MCF 10A (cell line): ENCODE results near the gene BUB3. TPM values are rescaled to one million over a fixed set of nuclear protein-coding genes. Genes with fewer than 3 reads are reported as not detected.
"Not testable (repeated sequence)": the region's sequence is repeated elsewhere in the genome, so short reads cannot be mapped to it uniquely, and the experiment has no call there.

Source experiments
- BruUV-seq: library from RNA; stranded (reverse); fragments of 400-500 nt; replicated peaks from 2 replicates; lab custom pipeline; 2021; lab: Mats Ljungman, UMichigan
- CTCF ChIA-PET: fragments of 300-600 bp; sonication (Branson Sonifier 250); formaldehyde crosslinking; extraction: SDS; loops from one replicate; lab custom pipeline; 2021; ENCODE audit warnings: antibody characterized with exemption, inconsistent platforms; lab: Yijun Ruan, JAX
- POLR2A ChIA-PET: fragments of 300-600, 350-650 bp; sonication (Branson Sonifier 250); formaldehyde crosslinking; extraction: SDS; loops from one replicate; lab custom pipeline; 2020; ENCODE audit warnings: antibody characterized with exemption, inconsistent platforms; lab: Yijun Ruan, JAX
- DNase-seq: peaks from one replicate; pipeline ENCODE4 v3.0.0-alpha.2; 2018; ENCODE audit not compliant: unreplicated experiment
- H3K27ac Mint-ChIP-seq: one replicate; pipeline ENCODE4 v1.8.0; 2022; ENCODE audit warnings: mild to moderate bottlenecking, low read depth, mixed read lengths; ENCODE audit not compliant: unreplicated experiment
- H3K27me3 Mint-ChIP-seq: one replicate; pipeline ENCODE4 v1.8.0; 2022; ENCODE audit warnings: mixed read lengths; ENCODE audit not compliant: insufficient read depth, unreplicated experiment
- H3K36me3 Mint-ChIP-seq: one replicate; pipeline ENCODE4 v1.8.0; 2022; ENCODE audit warnings: mild to moderate bottlenecking, moderate library complexity, mixed read lengths; ENCODE audit not compliant: insufficient read depth, unreplicated experiment
- H3K4me1 Mint-ChIP-seq: one replicate; pipeline ENCODE4 v1.8.0; 2022; ENCODE audit warnings: mixed read lengths; ENCODE audit not compliant: insufficient read depth, unreplicated experiment
- H3K4me3 Mint-ChIP-seq: one replicate; pipeline ENCODE4 v1.8.0; 2022; ENCODE audit warnings: mild to moderate bottlenecking, moderate library complexity, mixed read lengths; ENCODE audit not compliant: unreplicated experiment
- H3K9me3 Mint-ChIP-seq: one replicate; pipeline ENCODE4 v1.8.0; 2022; ENCODE audit warnings: mixed read lengths; ENCODE audit not compliant: unreplicated experiment
- intact Hi-C: fragments of 100-400 bp; cut with micrococcal nuclease; formaldehyde crosslinking; loops from 2 replicates; pipeline ENCODE4 v1.14.1; 2022
- total RNA-seq: library from RNA; stranded (reverse); gene quantifications from 2 replicates; pipeline ENCODE4 v1.2.3, GENCODE V29; 2022
- TF ChIP-seq, protein P1 (sequence below): fragments of 200-600 bp; IDR thresholded peaks from one replicate; pipeline ENCODE4 v1.8.0; 2022; ENCODE audit warnings: antibody characterized with exemption, mild to moderate bottlenecking; ENCODE audit not compliant: unreplicated experiment

Gene BUB3
- total RNA-seq, 1 experiment from 2014 or later: 197 TPM

DNA sequence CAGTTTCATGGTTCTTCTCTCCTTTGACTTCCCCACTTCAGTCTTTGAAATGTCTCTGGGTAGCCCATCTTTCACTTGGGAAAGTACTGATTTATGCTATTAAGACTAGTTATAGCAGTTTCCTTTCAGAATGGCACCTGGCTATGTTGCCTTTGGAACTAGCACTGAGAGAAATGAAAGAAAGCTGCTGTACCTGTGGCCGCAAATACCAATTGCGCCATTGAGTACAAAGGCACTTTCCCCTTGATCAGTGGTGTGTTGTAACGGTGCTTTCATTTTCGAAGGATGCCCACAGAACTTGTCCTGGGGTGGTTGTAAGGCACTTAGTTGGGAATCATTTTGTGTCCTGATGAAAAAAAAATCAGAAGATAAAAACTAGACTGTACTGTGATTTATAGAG lies 16.8 kb downstream of the BUB3 start:
- ChIA-PET POLR2A (interaction anchor here (0.6 to 2.1 kb wide), 4 partner anchors 10 to 28 kb away, joined by 3 to 12 read pairs (median 3); partner anchors contain the start of gene BUB3), CTCF (no interaction called here)
- peaks cover 30% of the 10 kb centered on the region for H3K36me3 Mint-ChIP-seq
- no peak overlapping the region for H3K27ac Mint-ChIP-seq
- BruUV-seq: no TSS peak
- intact Hi-C loops: no loop called here
- H3K4me3 Mint-ChIP-seq: no peak overlapping the region
- no peak for DNase-seq
- H3K27me3 Mint-ChIP-seq: no peaks in the 10 kb centered on the region
- no peaks in the 10 kb centered on the region for H3K9me3 Mint-ChIP-seq
- TF ChIP-seq, protein P1, sequence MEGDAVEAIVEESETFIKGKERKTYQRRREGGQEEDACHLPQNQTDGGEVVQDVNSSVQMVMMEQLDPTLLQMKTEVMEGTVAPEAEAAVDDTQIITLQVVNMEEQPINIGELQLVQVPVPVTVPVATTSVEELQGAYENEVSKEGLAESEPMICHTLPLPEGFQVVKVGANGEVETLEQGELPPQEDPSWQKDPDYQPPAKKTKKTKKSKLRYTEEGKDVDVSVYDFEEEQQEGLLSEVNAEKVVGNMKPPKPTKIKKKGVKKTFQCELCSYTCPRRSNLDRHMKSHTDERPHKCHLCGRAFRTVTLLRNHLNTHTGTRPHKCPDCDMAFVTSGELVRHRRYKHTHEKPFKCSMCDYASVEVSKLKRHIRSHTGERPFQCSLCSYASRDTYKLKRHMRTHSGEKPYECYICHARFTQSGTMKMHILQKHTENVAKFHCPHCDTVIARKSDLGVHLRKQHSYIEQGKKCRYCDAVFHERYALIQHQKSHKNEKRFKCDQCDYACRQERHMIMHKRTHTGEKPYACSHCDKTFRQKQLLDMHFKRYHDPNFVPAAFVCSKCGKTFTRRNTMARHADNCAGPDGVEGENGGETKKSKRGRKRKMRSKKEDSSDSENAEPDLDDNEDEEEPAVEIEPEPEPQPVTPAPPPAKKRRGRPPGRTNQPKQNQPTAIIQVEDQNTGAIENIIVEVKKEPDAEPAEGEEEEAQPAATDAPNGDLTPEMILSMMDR: no peak
- no peaks in the 10 kb centered on the region for H3K4me1 Mint-ChIP-seq

GRCh38 chr10:123171616-123172015 lies 17.4 kb downstream of the BUB3 start:
- POLR2A ChIA-PET: interaction anchor here (0.6 to 2.1 kb wide), 3 partner anchors 11 to 18 kb away, joined by 3 to 12 read pairs (median 3); partner anchors contain the start of gene BUB3
- DNase-seq, CTCF ChIA-PET, H3K27me3 Mint-ChIP-seq, H3K9me3 Mint-ChIP-seq, H3K27ac Mint-ChIP-seq, intact Hi-C loops, H3K4me3 Mint-ChIP-seq, BruUV-seq, H3K4me1 Mint-ChIP-seq: not testable (repeated sequence)
- H3K36me3 Mint-ChIP-seq: peaks cover 25% of the 10 kb centered on the region

DNA sequence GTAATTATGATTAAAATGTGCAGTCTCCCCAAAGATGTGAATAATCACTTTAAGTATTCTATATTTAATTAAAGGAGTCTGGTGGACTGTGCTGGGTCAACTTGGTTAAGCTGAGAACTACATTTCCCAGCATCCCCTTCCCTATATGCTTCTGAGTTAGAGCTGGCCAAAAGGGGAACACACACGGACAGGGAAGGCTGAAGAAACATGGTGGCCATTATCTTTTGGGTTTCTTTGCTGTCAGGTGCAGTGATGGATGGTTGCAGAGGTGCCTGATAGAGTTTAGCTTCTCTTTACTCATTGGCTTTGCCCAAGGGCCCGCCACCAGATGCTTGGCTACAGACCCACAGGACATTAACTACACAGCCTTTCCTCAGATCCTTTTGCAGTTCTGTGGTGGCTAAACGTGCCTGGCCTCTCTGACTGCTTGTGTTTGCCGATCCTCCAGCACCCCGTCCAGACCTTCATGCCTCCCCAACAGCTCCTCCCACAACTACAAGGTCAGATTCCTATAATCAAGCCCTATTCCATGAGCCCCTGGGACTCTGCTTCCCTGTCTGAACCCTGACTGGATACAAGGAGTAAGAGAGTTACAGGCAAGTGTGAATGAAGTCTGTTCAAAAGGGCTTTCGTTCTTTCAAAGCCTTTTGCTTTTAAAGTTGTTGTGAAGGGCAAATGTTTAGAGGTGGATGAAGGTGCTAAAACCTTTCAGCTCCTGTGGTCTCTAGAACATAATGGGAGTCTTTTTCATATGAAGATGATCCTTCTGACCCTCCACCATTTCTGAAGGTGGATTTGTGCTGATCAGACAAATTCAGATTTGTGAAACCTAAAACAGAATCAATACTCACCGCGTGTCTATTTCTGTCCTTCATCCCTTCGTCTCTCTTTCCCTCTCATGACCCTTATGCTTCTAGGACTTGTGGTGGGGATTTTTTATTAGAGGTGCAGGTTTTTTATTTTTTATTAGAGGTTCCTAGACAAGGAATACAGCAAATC lies 21.5 kb downstream of the BUB3 start:
- Mint-ChIP-seq H3K36me3 (peaks cover 2% of the 10 kb centered on the region), H3K27me3 (no peaks in the 10 kb centered on the region), H3K4me1 (no peaks in the 10 kb centered on the region), H3K27ac (no peak overlapping the region), H3K9me3 (no peaks in the 10 kb centered on the region), H3K4me3 (no peak overlapping the region)
- DNase-seq: no peak
- TF ChIP-seq, protein P1: no peak
- ChIA-PET CTCF (no interaction called here), POLR2A (interaction anchor here (0.6 kb wide), 1 partner anchor 18 kb away, joined by 3 read pairs; no protein-coding TSS in a partner anchor)
- BruUV-seq: no TSS peak
- intact Hi-C loops: no loop called here

DNA sequence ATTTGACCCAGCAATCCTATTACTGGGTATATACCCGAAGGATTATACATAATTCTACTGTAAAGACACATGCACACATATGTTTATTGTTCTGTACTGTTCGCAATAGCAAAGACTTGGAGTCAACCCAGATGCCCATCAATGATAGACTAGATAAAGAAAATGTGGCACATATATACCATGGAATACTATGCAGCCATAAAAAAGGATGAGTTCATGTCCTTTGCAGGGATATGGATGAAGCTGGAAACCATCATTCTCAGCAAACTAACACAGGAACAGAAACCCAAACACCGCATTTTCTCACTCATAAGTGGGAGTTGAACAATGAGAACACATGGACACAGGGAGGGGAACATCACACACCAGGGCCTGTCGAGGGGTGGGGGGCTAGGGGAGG lies 24.2 kb downstream of the BUB3 start:
- DNase-seq, H3K4me3 Mint-ChIP-seq, POLR2A ChIA-PET, H3K27ac Mint-ChIP-seq, CTCF ChIA-PET, H3K36me3 Mint-ChIP-seq, H3K27me3 Mint-ChIP-seq, H3K9me3 Mint-ChIP-seq, intact Hi-C loops, H3K4me1 Mint-ChIP-seq, BruUV-seq: not testable (repeated sequence)
